IPS-20b (cell line): Measurements from ENCODE around the gene IFNA8.
"Not testable (repeated sequence)": the region's sequence is repeated elsewhere in the genome, so short reads cannot be mapped to it uniquely, and the experiment has no call there.

ENCODE experiments used
- H3K27ac ChIP-seq: one replicate; pipeline ENCODE4 v1.5.1; 2013; ENCODE audit warnings: low read length
- H3K27me3 ChIP-seq: 2 replicates; pipeline ENCODE4 v1.6.1; 2013; ENCODE audit warnings: mild to moderate bottlenecking, low read length, inconsistent platforms; ENCODE audit not compliant: insufficient read depth
- H3K36me3 ChIP-seq: 2 replicates; pipeline ENCODE4 v1.6.1; 2013; ENCODE audit warnings: low read depth, mild to moderate bottlenecking, inconsistent platforms, low read length, moderate library complexity; ENCODE audit not compliant: insufficient read depth
- H3K4me1 ChIP-seq: 2 replicates; pipeline ENCODE4 v1.6.1; 2013; ENCODE audit warnings: mild to moderate bottlenecking, control low read depth, inconsistent platforms, low read length, moderate library complexity; ENCODE audit not compliant: insufficient read depth
- H3K4me3 ChIP-seq: 2 replicates; pipeline ENCODE4 v1.5.1; 2013; ENCODE audit warnings: mild to moderate bottlenecking, low read length, inconsistent platforms
- H3K9ac ChIP-seq: 2 replicates; pipeline ENCODE4 v1.6.1; 2013; ENCODE audit warnings: low read depth, mild to moderate bottlenecking, inconsistent platforms, low read length, moderate library complexity
- H3K9me3 ChIP-seq: 2 replicates; pipeline ENCODE4 v1.6.1; 2013; ENCODE audit warnings: mild to moderate bottlenecking, low read depth, low read length, inconsistent platforms; ENCODE audit not compliant: insufficient read depth

Gene IFNA8

GRCh38 chr9:21408817-21409216 is at the start of gene IFNA8:
Gene IFNA8, plus strand, starts transcription at chr9:21409117. Its CDS starts 60 bp downstream, at chr9:21409177.
- H3K36me3 ChIP-seq = no peaks in the 10 kb centered on the region
- no peaks in the 10 kb centered on the region for H3K4me1 ChIP-seq
- H3K9me3 ChIP-seq = no peaks in the 10 kb centered on the region
- no peak within 1 kb of the TSS for H3K9ac ChIP-seq
- no peak within 1 kb of the TSS for H3K4me3 ChIP-seq
- H3K27me3 ChIP-seq = peaks cover 4% of the 10 kb centered on the region
- H3K27ac ChIP-seq = no peak within 1 kb of the TSS

- no peak overlapping the region for H3K9ac ChIP-seq
- no peaks in the 10 kb centered on the region for H3K9me3 ChIP-seq
- no peaks in the 10 kb centered on the region for H3K4me1 ChIP-seq
- H3K4me3 ChIP-seq = no peak overlapping the region
- H3K36me3 ChIP-seq = no peaks in the 10 kb centered on the region
- H3K27ac ChIP-seq = no peak overlapping the region
- no peaks in the 10 kb centered on the region for H3K27me3 ChIP-seq
Observed at GRCh38 chr9:21362287-21362686, 46.6 kb upstream of the IFNA8 start.

DNA sequence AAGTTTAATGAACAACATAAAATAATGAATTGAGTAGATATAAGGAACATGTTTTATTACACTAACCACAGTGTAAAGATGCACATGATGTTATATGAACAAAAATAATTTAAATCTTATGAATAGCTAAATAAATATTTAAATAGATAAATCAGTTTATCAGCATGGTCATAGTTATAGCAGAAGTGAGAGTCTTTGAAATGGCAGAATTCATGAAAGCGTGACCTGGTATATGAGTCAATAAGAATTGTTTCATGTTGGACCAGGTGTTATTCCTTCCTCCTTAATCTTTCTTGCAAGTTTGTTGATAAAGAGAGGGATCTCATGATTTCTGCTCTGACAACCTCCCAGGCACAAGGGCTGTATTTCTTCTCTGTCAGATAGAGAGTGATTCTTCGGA is 41.7 kb upstream of the IFNA8 start:
- H3K27ac ChIP-seq, H3K4me3 ChIP-seq, H3K9ac ChIP-seq, H3K9me3 ChIP-seq, H3K36me3 ChIP-seq, H3K27me3 ChIP-seq, H3K4me1 ChIP-seq: not testable (repeated sequence)

DNA sequence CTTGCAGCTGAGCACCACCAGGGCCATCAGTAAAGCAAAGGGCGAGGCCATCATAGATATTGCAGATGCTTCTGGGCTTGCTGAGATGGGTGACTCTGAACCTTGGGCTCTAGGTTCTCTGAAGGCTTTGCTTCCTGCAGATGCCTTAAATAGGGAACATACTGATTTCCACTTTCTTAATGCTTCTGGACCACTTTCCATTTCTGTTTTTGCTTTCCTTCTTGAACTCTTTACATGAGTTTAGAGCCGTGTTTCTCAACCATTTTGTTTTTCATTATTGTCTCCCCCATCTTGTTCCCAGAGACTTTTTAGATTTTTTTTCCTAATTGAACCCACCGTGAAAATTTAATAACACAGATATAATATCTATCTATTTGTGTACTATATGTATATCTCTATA is 41.0 kb upstream of the IFNA8 start, which contains the start of gene IFNA13:
Gene IFNA13, minus strand, starts transcription at position 101 of the 400 bp plus-strand sequence. Its CDS starts 47 bp downstream, at position 54.
- no peak within 1 kb of the TSS for H3K4me3 ChIP-seq
- no peak within 1 kb of the TSS for H3K9ac ChIP-seq
- H3K27me3 ChIP-seq = no peaks in the 10 kb centered on the region
- H3K9me3 ChIP-seq = no peaks in the 10 kb centered on the region
- no peaks in the 10 kb centered on the region for H3K4me1 ChIP-seq
- H3K36me3 ChIP-seq = no peaks in the 10 kb centered on the region
- no peak within 1 kb of the TSS for H3K27ac ChIP-seq

DNA sequence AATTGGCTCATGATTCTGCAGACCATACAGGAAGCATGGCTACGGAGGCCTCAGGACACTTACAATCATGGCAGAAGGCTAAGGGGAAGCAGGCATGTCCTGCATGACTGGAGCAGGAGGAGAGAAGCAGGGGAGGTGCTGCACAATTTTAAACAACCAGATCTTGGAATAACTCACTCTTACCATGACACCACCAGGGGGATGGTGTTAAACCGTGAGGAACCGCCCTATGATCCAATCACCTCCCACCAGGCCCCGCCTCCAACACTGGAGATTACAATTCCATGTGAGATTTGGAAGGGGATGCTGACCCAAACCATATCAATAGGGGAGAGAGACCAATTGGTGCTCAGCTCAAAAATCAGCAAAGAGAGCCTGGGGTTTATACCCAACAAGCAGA is 37.5 kb upstream of the IFNA8 start:
- H3K4me1 ChIP-seq, H3K36me3 ChIP-seq, H3K27me3 ChIP-seq, H3K9me3 ChIP-seq, H3K9ac ChIP-seq, H3K27ac ChIP-seq, H3K4me3 ChIP-seq: not testable (repeated sequence)

DNA sequence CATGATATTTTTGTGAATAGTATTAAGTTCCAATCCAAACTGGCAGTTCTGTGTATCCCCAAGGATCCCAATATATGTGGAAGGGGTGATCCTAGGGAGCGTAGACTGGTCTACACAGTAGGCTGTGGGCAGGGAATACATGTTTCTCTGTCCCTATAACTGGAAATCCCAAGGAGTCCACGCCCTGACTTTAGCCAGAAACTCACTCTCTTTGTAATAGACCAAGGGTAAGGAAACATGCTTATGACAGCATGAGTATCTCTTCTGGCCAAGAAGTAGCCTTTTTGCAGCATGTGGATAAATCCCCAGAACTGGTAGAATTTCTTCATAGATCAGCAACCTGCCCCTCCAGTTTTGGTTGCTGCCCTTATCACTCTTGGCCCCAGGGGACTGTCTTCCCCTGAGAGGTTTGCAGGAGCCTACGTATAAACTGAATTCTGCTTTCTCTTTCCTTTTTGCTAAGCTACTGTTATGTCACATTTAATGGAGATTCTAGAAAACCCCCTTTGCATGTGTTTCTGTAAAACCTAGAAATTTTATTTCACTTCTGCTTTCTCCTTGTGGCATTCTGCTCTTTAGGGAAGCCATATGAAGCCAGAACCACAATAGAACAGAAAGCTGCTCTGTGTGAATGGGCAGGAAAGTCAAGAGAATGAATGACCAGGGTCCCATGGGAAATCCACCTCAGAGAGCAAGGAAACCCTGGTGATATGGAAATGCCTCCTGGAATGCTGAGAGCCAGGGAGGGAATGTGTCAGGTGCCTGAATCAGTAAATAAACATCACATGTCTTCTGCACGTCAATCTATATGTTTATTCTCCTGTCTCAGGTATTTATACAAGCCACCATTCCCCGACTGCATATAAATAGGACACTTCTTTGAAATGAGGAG is 27.2 kb upstream of the IFNA8 start:
- no peak overlapping the region for H3K4me3 ChIP-seq
- H3K9me3 ChIP-seq = no peaks in the 10 kb centered on the region
- H3K27me3 ChIP-seq = no peaks in the 10 kb centered on the region
- H3K9ac ChIP-seq = no peak overlapping the region
- no peak overlapping the region for H3K27ac ChIP-seq
- peaks cover 13% of the 10 kb centered on the region for H3K4me1 ChIP-seq
- no peaks in the 10 kb centered on the region for H3K36me3 ChIP-seq

- Histone ChIP-seq H3K9ac (no peak overlapping the region), H3K4me3 (no peak overlapping the region), H3K4me1 (peaks cover 13% of the 10 kb centered on the region), H3K9me3 (no peaks in the 10 kb centered on the region), H3K27ac (no peak overlapping the region), H3K27me3 (no peaks in the 10 kb centered on the region), H3K36me3 (no peaks in the 10 kb centered on the region)
Observed at GRCh38 chr9:21383627-21384026, 25.3 kb upstream of the IFNA8 start.

GRCh38 chr9:21385131-21385670 is 23.7 kb upstream of the IFNA8 start, which contains the start of gene IFNA2:
Gene IFNA2, minus strand, starts transcription at chr9:21385398. Its CDS starts 69 bp downstream, at chr9:21385329.
- Histone ChIP-seq H3K36me3 (no peaks in the 10 kb centered on the region), H3K4me1 (peaks cover 13% of the 10 kb centered on the region), H3K4me3 (no peak within 1 kb of the TSS), H3K27me3 (no peaks in the 10 kb centered on the region), H3K9ac (no peak within 1 kb of the TSS), H3K9me3 (no peaks in the 10 kb centered on the region), H3K27ac (no peak within 1 kb of the TSS)

DNA sequence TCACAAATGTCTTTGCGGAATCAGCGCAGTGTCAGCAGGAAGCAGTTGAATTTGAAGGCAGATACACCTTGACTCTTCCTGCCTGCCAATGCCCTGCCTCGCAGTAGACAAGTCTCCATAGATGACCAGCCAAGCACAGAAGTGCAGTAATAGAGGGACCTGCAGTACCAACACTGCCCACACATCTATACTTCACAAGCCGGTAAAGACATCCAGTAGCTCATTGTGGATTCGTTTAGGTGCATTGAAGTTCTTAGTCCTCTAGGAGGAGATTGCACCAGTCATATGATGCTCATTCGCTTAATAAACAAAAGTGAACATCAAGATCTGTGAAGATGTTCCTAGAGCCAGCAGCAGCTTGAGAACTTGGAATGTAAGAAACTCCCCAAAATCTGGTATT is 16.6 kb upstream of the IFNA8 start:
- no peak overlapping the region for H3K4me3 ChIP-seq
- H3K4me1 ChIP-seq = no peaks in the 10 kb centered on the region
- H3K9ac ChIP-seq = no peak overlapping the region
- H3K9me3 ChIP-seq = no peaks in the 10 kb centered on the region
- peaks cover 33% of the 10 kb centered on the region for H3K27me3 ChIP-seq
- no peaks in the 10 kb centered on the region for H3K36me3 ChIP-seq
- H3K27ac ChIP-seq = no peak overlapping the region

DNA sequence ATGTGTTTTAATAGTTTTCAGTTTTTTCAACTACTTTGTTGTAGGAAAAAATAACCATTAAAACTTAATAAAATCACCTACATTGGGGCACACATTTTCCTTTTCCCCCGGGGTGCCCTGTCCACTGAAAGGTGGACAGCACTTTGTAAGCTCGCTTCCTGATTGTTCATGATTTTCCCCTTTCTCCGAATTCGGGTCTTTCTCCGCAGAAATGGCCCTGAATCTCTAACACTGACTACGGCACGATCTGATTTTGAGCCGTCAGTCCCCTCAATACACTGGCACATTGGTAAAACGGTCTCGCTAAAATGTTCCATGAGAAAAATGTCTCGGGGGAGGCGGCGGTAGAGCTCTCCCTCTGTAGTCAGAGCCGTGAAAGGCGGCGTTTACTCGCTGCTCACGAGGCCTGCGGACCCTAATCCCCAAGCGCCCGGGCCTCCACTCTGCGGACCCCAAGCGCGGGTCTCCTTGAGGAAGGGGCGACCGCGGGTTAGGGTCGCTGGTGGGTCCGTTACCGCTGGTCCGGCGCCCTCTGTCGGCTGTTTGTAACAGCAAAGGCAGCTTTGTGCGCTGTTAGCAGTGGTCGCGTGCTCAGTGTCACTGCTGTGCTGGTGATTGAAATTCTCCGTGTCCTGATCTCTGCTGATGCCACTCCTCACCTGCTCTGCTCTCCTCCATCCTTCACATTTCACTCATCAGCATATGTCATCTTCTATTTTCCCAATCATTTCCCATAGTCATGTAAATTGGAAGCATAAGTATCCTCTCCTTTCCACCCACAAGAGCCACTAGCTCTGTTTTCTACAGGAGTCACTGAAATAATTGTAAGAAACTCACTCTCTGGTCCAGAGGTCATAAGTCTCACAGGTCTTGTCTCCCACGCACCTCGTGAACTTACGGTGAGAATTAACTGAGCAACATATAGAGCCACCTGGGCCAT is 12.9 kb upstream of the IFNA8 start:
- peaks cover 40% of the 10 kb centered on the region for H3K27me3 ChIP-seq
- H3K4me3 ChIP-seq = peak overlapping the region; percentile 63; the same call in 1 of the 2 replicates
- H3K36me3 ChIP-seq = no peaks in the 10 kb centered on the region
- no peaks in the 10 kb centered on the region for H3K4me1 ChIP-seq
- no peak overlapping the region for H3K27ac ChIP-seq
- H3K9ac ChIP-seq = peak overlapping the region; percentile 34; the same call in 1 of the 2 replicates
- no peaks in the 10 kb centered on the region for H3K9me3 ChIP-seq

DNA sequence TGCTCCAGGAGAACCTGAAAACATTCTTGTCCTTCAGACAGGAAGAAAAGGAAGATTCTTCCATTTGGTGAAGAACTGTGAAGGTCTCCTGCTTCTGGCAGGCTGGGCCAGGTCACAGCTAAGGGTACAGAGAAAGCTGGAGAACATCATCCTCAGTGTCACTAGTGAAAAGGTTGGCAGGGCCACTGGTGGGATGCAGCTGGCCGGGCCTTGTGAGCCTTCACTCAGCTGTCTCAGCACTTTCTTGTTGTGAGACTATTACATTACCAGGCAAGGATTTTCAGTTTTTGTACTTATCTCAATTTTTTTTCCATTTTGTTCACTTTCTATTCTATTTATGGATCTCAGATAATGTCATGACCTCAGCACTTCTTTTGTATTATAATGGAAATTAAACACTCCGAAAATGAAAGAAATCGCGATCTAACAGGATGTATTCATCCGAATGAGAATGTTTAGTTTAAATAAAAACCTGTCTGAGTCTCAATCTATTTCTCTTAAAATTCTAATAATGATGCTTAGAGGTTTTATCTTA is 9.9 kb upstream of the IFNA8 start:
- Histone ChIP-seq H3K27ac (no peak overlapping the region), H3K9me3 (no peaks in the 10 kb centered on the region), H3K36me3 (no peaks in the 10 kb centered on the region), H3K27me3 (peaks cover 59% of the 10 kb centered on the region), H3K4me3 (no peak overlapping the region), H3K4me1 (peaks cover 4% of the 10 kb centered on the region; the same call in 1 of the 2 replicates), H3K9ac (no peak overlapping the region)
